ENCODE data around the gene GOLIM4.

DNA sequence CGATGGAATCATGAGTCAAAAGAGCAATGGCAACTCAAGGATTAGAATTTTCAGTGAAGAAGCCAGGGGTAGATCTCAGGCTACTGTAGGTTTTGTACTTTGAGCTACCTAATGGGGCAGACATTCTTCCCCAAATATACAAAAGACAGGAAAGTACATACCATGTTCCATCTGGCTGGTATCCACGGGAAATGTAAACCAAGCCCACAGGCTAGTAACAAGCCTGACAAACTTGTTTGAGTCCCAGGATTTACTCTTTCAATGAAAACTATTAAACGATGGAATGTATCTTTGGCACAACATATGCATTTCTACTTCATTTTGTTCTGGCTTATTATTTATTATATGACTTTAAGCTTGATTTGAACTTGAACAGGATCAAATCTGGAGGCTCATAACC lies 44.2 kb upstream of the GOLIM4 start:
- TF ChIP-seq MIXL1 (CRISPR knock-in tag; IDR thresholded peaks at IDR 0.05) (no peak), U2AF1 (optimal IDR thresholded peaks at IDR 0.05; ENCODE audit: low read depth, low read length) (no peak), KLF9 (CRISPR knock-in tag; IDR thresholded peaks at IDR 0.05; ENCODE audit: low read depth) (no peak), POLR2AphosphoS5 (IDR thresholded peaks at IDR 0.05; ENCODE audit: low read depth, low read length) (no peak), POLR2A (IDR thresholded peaks at IDR 0.05; ENCODE audit: insufficient read depth in 1 of 2, low read depth in 2 of 2, low read length in 2 of 2) (no peak), HDAC1 (CRISPR knock-in tag; IDR thresholded peaks at IDR 0.05) (no peak), ERF (CRISPR knock-in tag; IDR thresholded peaks at IDR 0.05) (no peak), TP53 (CRISPR knock-in tag; conservative IDR thresholded peaks at IDR 0.05) (no peak), ASH2L (IDR thresholded peaks at IDR 0.05; ENCODE audit: insufficient read length, low read depth, low read length) (no peak), YY1 (IDR thresholded peaks at IDR 0.05; ENCODE audit: insufficient read depth, insufficient replicate concordance, low read depth, low read length) (no peak), MTF1 (CRISPR knock-in tag; IDR thresholded peaks at IDR 0.05) (no peak)
- TF ChIP-seq, protein P1, sequence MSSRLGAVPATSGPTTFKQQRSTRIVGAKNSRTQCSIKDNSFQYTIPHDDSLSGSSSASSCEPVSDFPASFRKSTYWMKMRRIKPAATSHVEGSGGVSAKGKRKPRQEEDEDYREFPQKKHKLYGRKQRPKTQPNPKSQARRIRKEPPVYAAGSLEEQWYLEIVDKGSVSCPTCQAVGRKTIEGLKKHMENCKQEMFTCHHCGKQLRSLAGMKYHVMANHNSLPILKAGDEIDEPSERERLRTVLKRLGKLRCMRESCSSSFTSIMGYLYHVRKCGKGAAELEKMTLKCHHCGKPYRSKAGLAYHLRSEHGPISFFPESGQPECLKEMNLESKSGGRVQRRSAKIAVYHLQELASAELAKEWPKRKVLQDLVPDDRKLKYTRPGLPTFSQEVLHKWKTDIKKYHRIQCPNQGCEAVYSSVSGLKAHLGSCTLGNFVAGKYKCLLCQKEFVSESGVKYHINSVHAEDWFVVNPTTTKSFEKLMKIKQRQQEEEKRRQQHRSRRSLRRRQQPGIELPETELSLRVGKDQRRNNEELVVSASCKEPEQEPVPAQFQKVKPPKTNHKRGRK (CRISPR knock-in tag; IDR thresholded peaks at IDR 0.05): no peak

Measured in HepG2 (cell line).